Lung (tissue), 12 donors: ENCODE results near the gene OAS2. TPM values are rescaled to one million over a fixed set of nuclear protein-coding genes. Genes with fewer than 3 reads are reported as not detected.

ENCODE experiments used
- ATAC-seq: fragments of 200-7000 bp; cut with Tn5 transposase; one replicate; pipeline ENCODE4 v1.9.1; 2020; ENCODE audit warnings: moderate number of reproducible peaks; ENCODE audit not compliant: insufficient read depth, low FRiP score
- DNase-seq, 3 donors: peaks; one replicate each; pipeline ENCODE4 v3.0.0-alpha.2; 2013 to 2017
- H3K27ac ChIP-seq, 2 donors: one replicate each; pipeline ENCODE4 v1.5.1; 2013; ENCODE audit warnings: mild to moderate bottlenecking in 2 of 2, moderate library complexity in 2 of 2, control low read depth in 1 of 2, inconsistent platforms in 1 of 2, low read depth in 1 of 2, low read length in 1 of 2
- H3K27me3 ChIP-seq, 3 donors: one replicate each; pipeline ENCODE4 v1.5.1; 2013; ENCODE audit warnings: low read length in 2 of 3; ENCODE audit not compliant: control insufficient read depth in 3 of 3, insufficient read depth in 3 of 3
- H3K36me3 ChIP-seq, 4 donors: one replicate each; pipeline ENCODE4 v1.5.1; 2013; ENCODE audit warnings: low read length in 4 of 4, mild to moderate bottlenecking in 1 of 4, moderate library complexity in 1 of 4; ENCODE audit not compliant: control insufficient read depth in 4 of 4, insufficient read depth in 4 of 4
- H3K4me1 ChIP-seq, 5 donors: one replicate each; pipeline ENCODE4 v1.5.1; 2013; ENCODE audit warnings: low read length in 5 of 5, mild to moderate bottlenecking in 2 of 5, moderate library complexity in 1 of 5; ENCODE audit not compliant: control insufficient read depth in 5 of 5, insufficient read depth in 5 of 5
- H3K4me3 ChIP-seq: one replicate; pipeline ENCODE4 v1.5.1; 2013; ENCODE audit warnings: mild to moderate bottlenecking, control low read depth, moderate library complexity
- H3K9ac ChIP-seq, 2 donors: one replicate each; pipeline ENCODE4 v1.5.1; 2013; ENCODE audit warnings: low read length in 2 of 2, control low read depth in 1 of 2; ENCODE audit not compliant: insufficient read depth in 1 of 2
- H3K9me3 ChIP-seq, 4 donors: one replicate each; pipeline ENCODE4 v1.5.1; 2013; ENCODE audit warnings: low read length in 3 of 4, mild to moderate bottlenecking in 1 of 4, moderate library complexity in 1 of 4; ENCODE audit not compliant: control insufficient read depth in 4 of 4, insufficient read depth in 3 of 4
- WGBS, 2 donors: extraction: QIAGEN DNeasy Blood & Tissue Kit; methylation state at CpG; one replicate each; pipeline ENCODE4 v1.1.7; 2013; 5-methylcytosine and 5-hydroxymethylcytosine counted together
- polyA plus RNA-seq, 2 donors: library from polyadenylated mRNA; stranded (reverse); fragments of 200-250 nt; gene quantifications; one replicate each; pipeline ENCODE4 v1.2.1, GENCODE V29; 2013
- total RNA-seq, 2 donors: library from RNA; depleted of rRNA in 1 of 2; stranded (reverse); fragments of >200 nt in 1 of 2; gene quantifications; one replicate each; pipeline ENCODE4 v1.2.1, GENCODE V29; 2014 to 2021
- TF ChIP-seq, protein P1 (sequence below): IDR thresholded peaks from 2 replicates; pipeline ENCODE4 v1.5.1; 2012; ENCODE audit warnings: mild to moderate bottlenecking; ENCODE audit errors: control extremely low read depth, extremely low read depth
- donor health status: control.
- donor health status: control.
- donor health status: Bipolar disorder and iron deficiency.
- donor health status: healthy.
- donor health status: DM: yes; HTN: yes; CAD: no.

Gene OAS2
- total and polyA plus RNA-seq, 4 donors, result 9.8 to 25.9 (median 16.1) TPM

DNA sequence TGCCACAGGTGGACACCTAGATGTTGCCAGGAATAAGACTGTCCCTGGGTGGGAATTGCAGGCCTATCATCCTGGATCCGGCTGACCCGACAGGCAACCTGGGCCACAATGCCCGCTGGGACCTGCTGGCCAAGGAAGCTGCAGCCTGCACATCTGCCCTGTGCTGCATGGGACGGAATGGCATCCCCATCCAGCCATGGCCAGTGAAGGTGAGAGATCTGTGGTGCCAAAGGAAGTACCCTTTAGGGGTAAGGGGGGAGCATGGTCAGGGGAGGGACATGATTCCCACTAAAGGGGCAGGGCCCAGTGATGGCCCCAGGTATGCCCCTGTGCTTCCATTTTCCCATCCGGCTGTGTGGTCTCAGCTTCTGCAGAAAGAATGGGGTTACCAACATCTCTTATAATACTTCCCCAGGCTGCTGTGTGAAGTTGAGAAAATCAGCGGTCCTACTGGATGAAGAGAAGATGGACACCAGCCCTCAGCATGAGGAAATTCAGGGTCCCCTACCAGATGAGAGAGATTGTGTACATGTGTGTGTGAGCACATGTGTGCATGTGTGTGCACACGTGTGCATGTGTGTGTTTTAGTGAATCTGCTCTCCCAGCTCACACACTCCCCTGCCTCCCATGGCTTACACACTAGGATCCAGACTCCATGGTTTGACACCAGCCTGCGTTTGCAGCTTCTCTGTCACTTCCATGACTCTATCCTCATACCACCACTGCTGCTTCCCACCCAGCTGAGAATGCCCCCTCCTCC is 8.6 kb upstream of the OAS2 start:
- TF ChIP-seq, protein P1, sequence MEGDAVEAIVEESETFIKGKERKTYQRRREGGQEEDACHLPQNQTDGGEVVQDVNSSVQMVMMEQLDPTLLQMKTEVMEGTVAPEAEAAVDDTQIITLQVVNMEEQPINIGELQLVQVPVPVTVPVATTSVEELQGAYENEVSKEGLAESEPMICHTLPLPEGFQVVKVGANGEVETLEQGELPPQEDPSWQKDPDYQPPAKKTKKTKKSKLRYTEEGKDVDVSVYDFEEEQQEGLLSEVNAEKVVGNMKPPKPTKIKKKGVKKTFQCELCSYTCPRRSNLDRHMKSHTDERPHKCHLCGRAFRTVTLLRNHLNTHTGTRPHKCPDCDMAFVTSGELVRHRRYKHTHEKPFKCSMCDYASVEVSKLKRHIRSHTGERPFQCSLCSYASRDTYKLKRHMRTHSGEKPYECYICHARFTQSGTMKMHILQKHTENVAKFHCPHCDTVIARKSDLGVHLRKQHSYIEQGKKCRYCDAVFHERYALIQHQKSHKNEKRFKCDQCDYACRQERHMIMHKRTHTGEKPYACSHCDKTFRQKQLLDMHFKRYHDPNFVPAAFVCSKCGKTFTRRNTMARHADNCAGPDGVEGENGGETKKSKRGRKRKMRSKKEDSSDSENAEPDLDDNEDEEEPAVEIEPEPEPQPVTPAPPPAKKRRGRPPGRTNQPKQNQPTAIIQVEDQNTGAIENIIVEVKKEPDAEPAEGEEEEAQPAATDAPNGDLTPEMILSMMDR, result no peak
- Histone ChIP-seq H3K9me3 (no peaks in the 10 kb centered on the region), H3K4me1 (peaks cover 0 to 6% (median 0%) of the 10 kb centered on the region in 5 donors), H3K36me3 (peaks cover 0 to 29% (median 19%) of the 10 kb centered on the region in 4 donors), H3K27ac (peak overlapping the region in 1 of 2 donors; percentile 4), H3K4me3 (no peak overlapping the region), H3K9ac (no peak overlapping the region), H3K27me3 (no peaks in the 10 kb centered on the region)
- DNase-seq, result no peak
- WGBS, 2 donors, result 96% methylated on average over 8 of the region's 8 CpGs
- no peak for ATAC-seq

DNA sequence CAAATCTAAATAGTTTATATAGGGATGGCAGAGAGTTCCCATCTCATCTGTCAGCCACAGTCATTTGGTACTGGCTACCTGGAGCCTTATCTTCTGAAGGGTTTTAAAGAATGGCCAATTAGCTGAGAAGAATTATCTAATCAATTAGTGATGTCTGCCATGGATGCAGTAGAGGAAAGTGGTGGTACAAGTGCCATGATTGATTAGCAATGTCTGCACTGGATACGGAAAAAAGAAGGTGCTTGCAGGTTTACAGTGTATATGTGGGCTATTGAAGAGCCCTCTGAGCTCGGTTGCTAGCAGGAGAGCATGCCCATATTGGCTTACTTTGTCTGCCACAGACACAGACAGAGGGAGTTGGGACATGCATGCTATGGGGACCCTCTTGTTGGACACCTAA is 7.9 kb upstream of the OAS2 start:
- TF ChIP-seq, protein P1, result no peak
- ATAC-seq (no peak), DNase-seq (no peak)
- Histone ChIP-seq H3K4me1 (peaks cover 0 to 7% (median 0%) of the 10 kb centered on the region in 5 donors), H3K27ac (peak overlapping the region in 1 of 2 donors; percentile 35), H3K9ac (no peak overlapping the region), H3K27me3 (no peaks in the 10 kb centered on the region), H3K4me3 (no peak overlapping the region), H3K36me3 (peaks cover 0 to 29% (median 15%) of the 10 kb centered on the region in 4 donors), H3K9me3 (no peaks in the 10 kb centered on the region)
- WGBS, 2 donors, result 93% methylated on average over 2 of the region's 2 CpGs

DNA sequence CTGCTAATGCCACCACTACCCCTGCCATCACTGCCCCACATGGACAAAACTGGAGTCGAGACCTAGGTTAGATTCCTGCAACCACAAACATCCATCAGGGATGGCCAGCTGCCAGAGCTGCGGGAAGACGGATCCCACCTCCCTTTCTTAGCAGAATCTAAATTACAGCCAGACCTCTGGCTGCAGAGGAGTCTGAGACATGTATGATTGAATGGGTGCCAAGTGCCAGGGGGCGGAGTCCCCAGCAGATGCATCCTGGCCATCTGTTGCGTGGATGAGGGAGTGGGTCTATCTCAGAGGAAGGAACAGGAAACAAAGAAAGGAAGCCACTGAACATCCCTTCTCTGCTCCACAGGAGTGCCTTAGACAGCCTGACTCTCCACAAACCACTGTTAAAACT is 7.1 kb upstream of the OAS2 start:
- Histone ChIP-seq H3K9me3 (no peaks in the 10 kb centered on the region), H3K9ac (no peak overlapping the region), H3K4me1 (peaks cover 0 to 8% (median 0%) of the 10 kb centered on the region in 5 donors), H3K27ac (peak overlapping the region in 1 of 2 donors; percentile 81), H3K36me3 (peaks cover 0 to 22% (median 14%) of the 10 kb centered on the region in 4 donors), H3K27me3 (no peaks in the 10 kb centered on the region), H3K4me3 (no peak overlapping the region)
- DNase-seq (peak in 2 of 3 donors; percentile 41 to 60), ATAC-seq (no peak)
- TF ChIP-seq, protein P1, result no peak
- 24 to 47% methylated on average over 5 of the region's 5 CpGs for WGBS, 2 donors
